Muscle of leg (tissue), 11 donors: ENCODE data around the gene NCKAP5. TPM values are rescaled to one million over a fixed set of nuclear protein-coding genes. Genes with fewer than 3 reads are reported as not detected.

Experiments
- DNase-seq: peaks from one replicate; pipeline ENCODE4 v3.0.0; 2013
- H3K27ac ChIP-seq: one replicate; pipeline ENCODE4 v1.5.1; 2013; ENCODE audit warnings: mild to moderate bottlenecking, low read length, control low read depth
- H3K27me3 ChIP-seq: one replicate; pipeline ENCODE4 v1.6.1; 2013; ENCODE audit warnings: low read length; ENCODE audit not compliant: control insufficient read depth, insufficient read depth
- H3K36me3 ChIP-seq: one replicate; pipeline ENCODE4 v1.6.1; 2013; ENCODE audit warnings: low read length; ENCODE audit not compliant: control insufficient read depth, insufficient read depth
- H3K4me1 ChIP-seq: one replicate; pipeline ENCODE4 v1.6.1; 2013; ENCODE audit warnings: low read length; ENCODE audit not compliant: control insufficient read depth, insufficient read depth
- H3K4me3 ChIP-seq: one replicate; pipeline ENCODE4 v1.5.1; 2013; ENCODE audit warnings: low read length, control low read depth
- H3K9me3 ChIP-seq: replicated peaks from 2 replicates; pipeline ENCODE4 v1.6.1; 2013; ENCODE audit warnings: low read depth, low read length; ENCODE audit not compliant: control insufficient read depth
- WGBS: methylation state at CpG from one replicate; pipeline ENCODE4 v1.1.5; 2013; ENCODE audit warnings: missing lambda C conversion rate; ENCODE audit not compliant: insufficient coverage; 5-methylcytosine and 5-hydroxymethylcytosine counted together
- polyA plus RNA-seq, 8 donors: library from polyadenylated mRNA; unstranded; fragments of 120-200 nt; gene quantifications; one replicate each; pipeline versions ENCODE4 v1.2.1 to v1.2.3, GENCODE V29; 2013; ENCODE audit warnings: inconsistent platforms in 1 of 8, low replicate concordance in 1 of 8; ENCODE audit not compliant: insufficient read length in 8 of 8, insufficient read depth in 1 of 8
- total RNA-seq: library from RNA; stranded (reverse); fragments of 120-200 nt; gene quantifications from one replicate; pipeline ENCODE4 v1.2.4, GENCODE V29; 2013

Gene NCKAP5
- total and polyA plus RNA-seq, 9 donors: 3.7 to 8.9 (median 5.0) TPM

- H3K27me3 ChIP-seq: no peaks in the 10 kb centered on the region
- H3K4me1 ChIP-seq: peaks cover 42% of the 10 kb centered on the region
- WGBS: 77% methylated on average over 10 of the region's 10 CpGs
- H3K4me3 ChIP-seq: no peak overlapping the region
- H3K27ac ChIP-seq: peak overlapping the region; percentile 47
- H3K9me3 ChIP-seq: no peaks in the 10 kb centered on the region
- no peaks in the 10 kb centered on the region for H3K36me3 ChIP-seq
- peak; percentile 40 for DNase-seq
Observed at GRCh38 chr2:133599811-133600210, 31.5 kb upstream of the NCKAP5 start.

- Histone ChIP-seq H3K4me3 (no peak overlapping the region), H3K9me3 (no peaks in the 10 kb centered on the region), H3K36me3 (no peaks in the 10 kb centered on the region), H3K27me3 (no peaks in the 10 kb centered on the region), H3K27ac (peak overlapping the region; percentile 47), H3K4me1 (peaks cover 42% of the 10 kb centered on the region)
- 95% methylated on average over 3 of the region's 5 CpGs for WGBS
- DNase-seq: peak; percentile 26
Observed at GRCh38 chr2:133599211-133599803, 31.0 kb upstream of the NCKAP5 start.

GRCh38 chr2:133598769-133599168 is 30.5 kb upstream of the NCKAP5 start:
- peak; percentile 30 for DNase-seq
- WGBS: 67% methylated on average over 1 of the region's 2 CpGs
- H3K27me3 ChIP-seq: no peaks in the 10 kb centered on the region

GRCh38 chr2:133596701-133597393 is 28.6 kb upstream of the NCKAP5 start:
- Histone ChIP-seq H3K4me1 (peaks cover 27% of the 10 kb centered on the region), H3K27me3 (no peaks in the 10 kb centered on the region), H3K36me3 (no peaks in the 10 kb centered on the region), H3K4me3 (no peak overlapping the region), H3K27ac (no peak overlapping the region), H3K9me3 (no peaks in the 10 kb centered on the region)
- DNase-seq: no peak
- WGBS: 72% methylated on average over 3 of the region's 4 CpGs

More at GRCh38 chr2:133598769-133599168, 30.5 kb upstream of the NCKAP5 start:
- Histone ChIP-seq H3K36me3 (no peaks in the 10 kb centered on the region), H3K4me3 (no peak overlapping the region), H3K4me1 (peaks cover 42% of the 10 kb centered on the region), H3K27ac (no peak overlapping the region), H3K9me3 (no peaks in the 10 kb centered on the region)

GRCh38 chr2:133591164-133591563 is 22.9 kb upstream of the NCKAP5 start:
- H3K4me1 ChIP-seq: peaks cover 11% of the 10 kb centered on the region
- no peaks in the 10 kb centered on the region for H3K27me3 ChIP-seq
- peak; percentile 96 for DNase-seq
- no peaks in the 10 kb centered on the region for H3K36me3 ChIP-seq
- no peaks in the 10 kb centered on the region for H3K9me3 ChIP-seq
- H3K27ac ChIP-seq: peak overlapping the region; percentile 63
- no peak overlapping the region for H3K4me3 ChIP-seq
- no CpG with 5 or more reads among the region's 4 CpGs for WGBS

GRCh38 chr2:133589456-133589855 is 21.2 kb upstream of the NCKAP5 start:
- WGBS: no CpG with 5 or more reads among the region's 4 CpGs
- Histone ChIP-seq H3K9me3 (no peaks in the 10 kb centered on the region), H3K27ac (no peak overlapping the region), H3K36me3 (no peaks in the 10 kb centered on the region), H3K27me3 (no peaks in the 10 kb centered on the region), H3K4me3 (no peak overlapping the region), H3K4me1 (peaks cover 11% of the 10 kb centered on the region)
- no peak for DNase-seq

- H3K27ac ChIP-seq: no peak overlapping the region
- no peak for DNase-seq
- H3K27me3 ChIP-seq: no peaks in the 10 kb centered on the region
- no peak overlapping the region for H3K4me3 ChIP-seq
- WGBS: 20% methylated on average over 1 of the region's 1 CpG
- H3K4me1 ChIP-seq: peaks cover 11% of the 10 kb centered on the region
- no peaks in the 10 kb centered on the region for H3K36me3 ChIP-seq
- no peaks in the 10 kb centered on the region for H3K9me3 ChIP-seq
Observed at GRCh38 chr2:133588144-133588543, 19.9 kb upstream of the NCKAP5 start.

- H3K27me3 ChIP-seq: no peaks in the 10 kb centered on the region
- H3K4me3 ChIP-seq: no peak overlapping the region
- H3K4me1 ChIP-seq: peaks cover 11% of the 10 kb centered on the region
- DNase-seq: no peak
- 81% methylated on average over 6 of the region's 6 CpGs for WGBS
- no peaks in the 10 kb centered on the region for H3K9me3 ChIP-seq
- H3K36me3 ChIP-seq: no peaks in the 10 kb centered on the region
- no peak overlapping the region for H3K27ac ChIP-seq
Observed at GRCh38 chr2:133586978-133587377, 18.7 kb upstream of the NCKAP5 start.

- WGBS: no CpG with 5 or more reads among the region's 1 CpG
- peak; percentile 63 for DNase-seq
- Histone ChIP-seq H3K27ac (peak overlapping the region; percentile 4), H3K36me3 (no peaks in the 10 kb centered on the region), H3K27me3 (no peaks in the 10 kb centered on the region), H3K4me3 (no peak overlapping the region), H3K4me1 (peaks cover 11% of the 10 kb centered on the region), H3K9me3 (no peaks in the 10 kb centered on the region)
Observed at GRCh38 chr2:133581010-133581760, 12.9 kb upstream of the NCKAP5 start.

- WGBS: 71% methylated on average over 1 of the region's 1 CpG
- Histone ChIP-seq H3K27me3 (peaks cover under 1% of the 10 kb centered on the region), H3K27ac (no peak overlapping the region), H3K36me3 (no peaks in the 10 kb centered on the region), H3K4me3 (no peak overlapping the region), H3K9me3 (no peaks in the 10 kb centered on the region), H3K4me1 (peaks cover 15% of the 10 kb centered on the region)
- no peak for DNase-seq
Observed at GRCh38 chr2:133579274-133579673, 11.0 kb upstream of the NCKAP5 start.
